Glomerular visceral epithelial cell (primary cell): ENCODE measurements around the gene TRAPPC2.
"Not testable (repeated sequence)": the region's sequence is repeated elsewhere in the genome, so short reads cannot be mapped to it uniquely, and the experiment has no call there.

ENCODE experiments used
- DNase-seq: peaks from one replicate; pipeline ENCODE4 v3.0.0-alpha.2; 2016; ENCODE audit errors: extremely low spot score

The TRAPPC2 gene

DNA sequence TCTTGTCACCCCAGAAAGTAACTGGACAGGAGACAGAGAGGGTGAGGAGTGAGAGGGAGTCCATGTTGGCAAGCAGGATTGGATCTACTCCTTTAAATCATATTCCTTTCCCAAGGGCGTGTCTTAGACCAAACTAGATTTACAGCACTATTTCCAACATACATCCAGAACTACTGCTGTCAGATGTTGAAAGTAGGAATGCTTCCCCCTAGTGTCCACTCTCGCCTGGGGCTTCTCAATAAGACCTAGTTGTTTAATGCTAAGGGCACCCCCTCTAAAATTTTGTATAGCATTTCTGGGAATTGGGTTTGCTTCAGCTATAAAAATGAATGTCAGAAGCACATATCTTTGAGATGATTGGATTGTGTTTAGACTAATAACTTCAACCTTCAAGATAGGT lies 13.4 kb upstream of the TRAPPC2 start:
- peak; percentile 39 for DNase-seq

DNA sequence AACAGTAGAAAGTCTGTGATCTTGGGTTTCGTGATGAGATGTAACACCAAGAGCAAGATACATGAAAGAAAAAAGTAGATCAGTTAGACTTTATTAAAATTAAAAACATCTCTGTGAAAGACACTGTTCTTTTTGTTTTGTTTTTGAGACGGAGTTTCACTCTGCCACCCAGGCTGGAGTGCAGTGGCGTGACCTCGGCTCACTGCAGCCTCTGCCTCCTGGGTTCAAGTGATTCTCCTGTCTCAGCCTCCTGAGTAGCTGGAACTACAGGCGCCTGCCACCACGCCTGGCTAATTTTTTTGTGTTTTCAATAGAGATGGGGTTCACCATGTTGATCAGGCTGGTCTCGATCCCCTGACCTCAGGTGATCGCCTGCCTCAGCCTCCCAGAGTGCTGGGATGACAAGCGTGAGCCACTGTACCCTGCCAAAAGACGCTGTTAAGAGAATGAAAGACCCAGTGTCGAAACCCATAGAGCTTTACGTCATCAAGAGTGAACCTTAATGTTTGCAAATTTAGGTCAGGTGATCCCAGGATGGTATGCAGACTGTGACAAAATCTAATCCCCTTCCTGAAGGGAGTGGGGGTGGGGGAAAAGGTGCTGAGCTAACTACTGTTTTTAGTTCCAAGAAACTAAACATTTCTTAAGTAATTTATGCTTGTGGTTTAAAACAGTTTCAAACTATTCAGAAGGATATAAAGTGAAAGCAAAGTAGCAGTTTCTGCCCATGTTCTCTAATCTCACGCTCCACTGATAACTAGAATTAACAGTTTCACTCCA lies 8.2 kb upstream of the TRAPPC2 start:
- no peak for DNase-seq

DNA sequence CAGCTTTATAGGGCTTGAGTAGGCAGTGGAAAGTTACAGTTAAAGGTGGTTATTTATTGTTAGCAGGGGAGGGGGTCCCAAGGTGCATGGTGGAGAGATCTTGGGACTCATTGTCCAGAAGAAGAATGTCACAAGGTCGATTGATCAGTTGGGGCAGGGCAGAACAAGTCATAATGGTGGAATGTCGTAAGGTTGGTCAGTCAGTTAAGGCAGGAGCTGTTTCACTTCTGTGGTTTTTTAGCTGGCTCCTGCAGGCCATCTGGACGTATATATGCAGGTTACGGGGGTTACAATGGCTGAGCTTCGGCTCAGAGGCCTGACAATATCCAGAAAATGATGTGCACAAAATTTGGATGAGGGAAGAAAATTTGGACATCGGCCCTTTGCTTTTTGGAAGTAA lies 7.3 kb upstream of the TRAPPC2 start:
- no peak for DNase-seq

DNA sequence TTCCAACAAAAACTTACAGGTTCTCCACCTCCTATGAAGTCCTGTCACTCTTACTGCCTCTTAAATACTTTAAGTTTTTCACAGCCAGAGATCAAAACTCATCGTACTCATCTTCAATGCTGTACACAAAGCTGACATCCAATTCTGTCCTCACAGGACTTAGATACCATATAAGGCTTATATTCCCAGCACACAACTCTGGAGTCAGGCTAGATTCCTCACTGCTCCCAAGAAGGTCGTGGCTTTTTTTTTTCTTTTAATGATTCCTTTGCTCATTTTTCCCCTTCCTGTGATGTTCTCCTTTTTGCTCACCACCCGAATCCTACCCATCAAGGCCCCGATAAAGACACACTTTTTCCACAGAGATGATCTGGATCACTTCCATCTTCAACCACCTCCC lies 914 bp downstream of the TRAPPC2 start:
- no peak for DNase-seq

DNA sequence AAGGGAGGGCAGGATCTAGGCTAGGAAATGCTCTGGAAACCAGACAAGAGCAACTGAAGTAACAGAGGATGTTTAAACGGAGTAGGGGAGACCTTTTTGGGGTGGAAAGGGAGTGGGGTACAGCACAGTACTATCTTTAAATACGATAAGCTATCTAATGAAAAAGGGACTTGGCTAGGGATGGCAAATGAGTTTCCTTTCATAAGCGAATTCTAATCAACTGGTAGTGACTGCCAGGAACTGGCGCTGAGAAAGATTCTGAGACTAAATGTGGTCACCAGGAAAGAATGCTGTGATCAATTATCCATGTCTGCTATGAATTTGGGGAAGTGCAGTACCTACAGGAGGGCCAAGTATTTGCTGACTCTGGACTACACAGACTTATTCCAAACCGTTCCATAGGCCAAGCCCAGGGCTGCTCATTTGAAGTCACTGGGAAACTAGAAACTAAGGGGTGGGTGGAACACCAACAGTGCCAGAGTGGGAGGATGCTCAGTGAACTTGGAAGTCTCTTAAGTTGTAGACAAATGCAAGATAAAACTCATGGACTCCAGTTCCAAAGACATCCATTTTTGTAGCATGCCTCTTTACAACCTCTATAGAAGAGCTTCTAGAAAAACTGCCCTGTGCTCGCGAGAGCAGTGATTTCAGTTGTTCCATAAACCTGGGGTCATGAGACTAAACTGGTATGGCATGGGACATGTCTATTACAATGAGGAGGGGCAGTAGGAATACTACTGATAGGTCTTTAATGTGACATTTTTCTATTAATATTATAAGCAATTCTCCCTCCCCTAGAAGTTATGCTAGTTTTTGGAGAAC lies 2.0 kb downstream of the TRAPPC2 start:
- no peak for DNase-seq

DNA sequence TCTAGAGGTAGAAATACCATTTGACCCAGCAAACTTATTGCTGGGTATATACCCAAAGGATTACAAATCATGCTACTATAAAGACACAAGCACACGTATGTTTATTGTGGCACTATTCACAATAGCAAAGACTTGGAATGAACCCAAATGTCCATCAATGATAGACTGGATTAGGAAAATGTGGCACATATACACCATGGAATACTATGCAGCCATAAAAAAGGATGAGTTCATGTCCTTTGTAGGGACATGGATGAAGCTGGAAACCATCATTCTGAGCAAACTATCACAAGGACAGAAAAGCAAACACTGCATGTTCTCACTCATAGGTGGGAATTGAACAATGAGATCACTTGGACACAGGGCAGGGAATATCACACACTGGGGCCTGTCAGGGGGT lies 3.9 kb downstream of the TRAPPC2 start:
- DNase-seq, result not testable (repeated sequence)

DNA sequence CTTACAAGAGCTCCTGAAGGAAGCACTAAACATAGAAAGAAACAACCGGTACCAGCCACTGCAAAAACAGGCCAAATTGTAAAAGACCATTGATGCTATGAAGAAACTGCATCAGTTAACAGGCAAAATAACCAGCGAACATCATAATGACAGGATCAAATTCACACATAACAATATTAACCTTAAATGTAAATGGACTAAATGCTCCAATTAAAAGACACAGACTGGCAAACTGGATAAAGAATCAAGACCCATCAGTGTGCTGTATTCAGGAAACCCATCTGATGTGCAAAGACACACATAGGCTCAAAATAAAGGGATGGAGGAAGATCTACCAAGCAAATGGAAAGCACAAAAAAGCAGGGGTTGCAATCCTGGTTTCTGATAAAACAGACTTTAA lies 7.8 kb downstream of the TRAPPC2 start:
- not testable (repeated sequence) for DNase-seq

DNA sequence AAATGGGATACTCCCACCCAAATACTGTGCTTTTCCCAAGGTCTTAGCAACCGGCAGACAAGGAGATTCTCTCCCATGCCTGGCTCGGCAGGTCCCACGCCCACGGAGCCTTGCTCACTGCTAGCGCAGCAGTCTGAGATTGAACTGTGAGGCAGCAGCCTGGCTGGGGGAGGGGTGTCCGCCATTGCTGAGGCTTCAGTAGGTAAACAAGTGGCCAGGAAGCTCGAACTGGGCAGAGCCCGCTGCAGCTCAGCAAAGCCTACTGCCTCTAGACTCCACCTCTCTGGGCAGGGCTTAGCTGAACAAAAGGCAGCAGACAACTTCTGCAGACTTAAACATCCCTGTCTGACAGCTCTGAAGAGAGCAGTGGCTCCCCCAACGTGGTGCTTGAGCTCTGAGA lies 9.5 kb downstream of the TRAPPC2 start:
- DNase-seq, result not testable (repeated sequence)

DNA sequence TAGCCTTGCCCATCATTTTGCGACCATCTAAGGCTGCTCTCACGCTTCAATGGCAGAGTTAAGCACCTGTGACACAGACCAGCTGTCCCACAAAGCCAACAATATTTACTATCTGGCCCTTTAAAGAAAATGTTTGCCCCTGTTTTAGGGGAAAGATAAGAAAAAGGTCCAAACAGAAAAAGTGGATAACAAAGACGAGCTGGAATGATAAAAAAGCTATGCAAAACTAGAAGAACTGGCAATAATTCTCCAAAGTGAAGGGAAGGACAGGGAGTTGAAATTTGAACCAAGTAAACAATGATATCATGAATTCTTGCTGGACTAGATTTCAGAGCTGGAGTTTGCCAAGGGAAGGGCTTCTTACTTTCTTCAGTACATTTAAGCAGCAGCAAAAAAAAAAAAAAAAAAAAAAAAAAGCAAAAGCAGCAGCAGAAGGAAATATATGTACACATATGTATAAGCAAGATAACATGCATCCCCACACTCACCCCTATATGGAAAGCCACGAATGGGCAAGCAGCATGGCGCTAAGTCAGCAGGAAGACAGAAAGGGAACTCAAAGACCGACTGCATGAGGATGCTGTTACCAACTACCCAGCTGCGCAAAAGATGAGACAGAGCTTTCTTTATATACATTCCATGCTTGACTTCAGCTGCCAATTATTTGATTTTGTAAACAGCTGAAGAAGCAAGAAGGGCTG lies 12.5 kb downstream of the TRAPPC2 start:
- no peak for DNase-seq

DNA sequence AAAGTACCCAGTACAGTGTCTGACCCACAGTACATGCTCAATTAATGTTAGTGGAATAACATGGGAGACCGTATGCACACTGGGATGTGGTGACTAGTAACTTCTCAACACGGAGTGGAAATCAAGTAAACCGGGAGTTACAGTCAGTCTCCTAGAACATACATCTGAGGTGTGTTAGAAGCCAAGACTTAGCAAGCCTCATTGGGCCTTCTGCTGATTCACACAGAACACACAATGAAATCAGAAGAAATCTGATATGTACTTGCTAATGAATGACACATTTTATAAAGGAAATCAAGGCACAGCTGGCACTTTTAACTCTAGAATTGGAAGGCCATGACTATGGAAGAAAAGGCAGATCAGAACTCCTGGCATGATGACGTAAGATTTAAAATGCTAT lies 13.0 kb downstream of the TRAPPC2 start:
- DNase-seq, result no peak

DNA sequence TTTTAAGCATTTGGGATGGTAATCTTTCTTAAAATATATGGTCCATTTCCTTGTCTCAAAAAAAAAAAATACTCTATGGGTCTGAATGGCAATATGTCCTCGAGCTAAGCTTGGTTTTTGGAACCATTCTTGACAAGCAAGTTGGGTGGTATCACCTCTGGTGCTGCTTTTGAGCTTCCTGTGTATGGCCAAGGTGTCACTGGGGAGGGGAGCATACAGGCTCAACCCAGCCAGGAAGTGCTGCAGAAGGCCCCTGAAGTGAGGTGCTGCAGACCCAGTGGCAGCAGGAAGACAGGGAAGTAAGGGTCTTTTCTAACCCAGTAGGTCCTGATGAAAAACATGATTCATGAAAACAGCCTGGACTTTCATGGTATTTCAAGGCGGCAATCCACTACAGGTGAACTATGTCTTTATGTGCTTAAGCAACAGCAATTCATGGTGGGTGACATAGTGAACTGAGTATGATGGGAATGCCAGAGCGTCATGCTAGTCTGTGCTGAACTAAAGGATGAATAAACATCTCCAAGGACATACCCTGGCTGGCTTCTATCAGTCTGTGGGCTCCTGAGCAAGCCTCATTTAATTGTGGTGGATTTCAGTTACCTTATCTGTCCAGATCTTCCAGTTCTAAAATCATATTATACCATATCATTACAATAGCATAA lies 15.1 kb downstream of the TRAPPC2 start:
- no peak for DNase-seq

DNA sequence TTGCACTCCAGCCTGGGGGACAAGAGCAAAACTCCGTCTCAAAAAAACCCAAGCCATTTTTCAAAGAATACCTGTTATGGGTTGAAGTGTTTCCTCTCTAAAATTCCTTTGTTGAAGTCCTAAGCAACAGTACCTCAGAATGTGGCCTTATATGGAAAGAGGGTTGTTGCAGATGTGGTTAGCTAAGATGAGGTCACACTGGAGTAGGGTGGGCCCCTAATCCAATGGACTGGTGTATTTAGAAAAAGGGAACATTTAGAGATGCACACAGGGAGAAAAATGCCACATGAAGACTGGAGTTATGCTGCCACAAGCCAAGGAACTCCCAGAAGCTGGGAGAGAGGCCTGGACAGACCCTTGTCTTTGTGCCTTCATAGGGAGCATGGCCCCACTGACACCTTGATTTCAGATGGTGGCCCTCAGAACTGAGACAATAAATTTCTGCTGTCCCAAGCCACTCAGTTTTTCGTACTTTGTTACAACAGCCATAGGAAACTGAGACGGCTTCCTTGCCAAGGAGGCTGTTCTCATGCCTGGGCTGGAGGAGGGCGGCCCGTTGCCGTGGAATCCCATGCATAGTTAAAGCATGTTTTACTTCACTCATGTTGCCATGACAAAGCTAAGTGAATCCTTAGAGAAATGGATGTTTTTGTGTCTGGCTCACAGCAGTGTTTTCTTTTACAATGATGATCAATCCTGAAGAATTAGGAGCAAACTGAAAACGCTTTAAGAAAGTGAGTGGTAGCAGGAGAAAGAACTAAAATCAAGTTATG lies 16.5 kb downstream of the TRAPPC2 start:
- DNase-seq, result peak; percentile 25

DNA sequence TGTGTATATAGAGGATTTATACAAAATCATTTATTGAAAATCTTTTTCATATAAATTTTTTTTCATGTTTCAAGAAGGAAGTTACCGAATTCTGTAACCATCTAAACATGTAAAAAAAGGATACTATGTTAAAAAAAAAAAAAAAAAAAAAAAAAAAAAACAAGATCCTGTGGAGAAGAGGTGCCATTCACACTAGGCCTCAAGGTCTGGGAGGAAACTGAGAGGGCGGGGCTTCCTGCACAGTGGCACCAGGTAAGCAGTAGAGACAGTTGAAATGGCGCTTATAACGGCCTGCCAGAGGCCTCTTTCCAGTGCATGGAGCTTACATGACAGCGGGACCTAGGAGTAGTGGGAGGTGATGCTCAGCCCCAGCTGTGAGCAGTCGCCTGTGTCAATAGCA lies 17.5 kb downstream of the TRAPPC2 start:
- no peak for DNase-seq

DNA sequence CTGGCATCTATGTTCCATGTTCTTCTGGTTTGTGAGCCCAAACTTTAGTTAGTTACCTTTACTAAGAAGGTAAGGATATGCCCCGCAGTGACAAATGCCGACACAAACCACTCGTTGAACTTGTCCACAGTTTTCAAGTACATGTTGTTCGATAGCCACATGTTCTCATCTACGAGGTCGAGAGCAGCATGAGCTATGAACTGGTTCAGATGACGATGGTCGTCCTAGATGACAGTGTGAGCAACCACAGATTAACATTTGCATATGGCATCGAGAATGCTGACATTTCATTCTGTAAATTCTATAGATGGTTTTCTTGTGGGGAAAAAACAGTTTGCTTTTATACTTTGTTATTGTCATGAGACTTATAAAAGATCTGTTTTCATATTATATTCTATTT lies 18.0 kb downstream of the TRAPPC2 start:
- no peak for DNase-seq

DNA sequence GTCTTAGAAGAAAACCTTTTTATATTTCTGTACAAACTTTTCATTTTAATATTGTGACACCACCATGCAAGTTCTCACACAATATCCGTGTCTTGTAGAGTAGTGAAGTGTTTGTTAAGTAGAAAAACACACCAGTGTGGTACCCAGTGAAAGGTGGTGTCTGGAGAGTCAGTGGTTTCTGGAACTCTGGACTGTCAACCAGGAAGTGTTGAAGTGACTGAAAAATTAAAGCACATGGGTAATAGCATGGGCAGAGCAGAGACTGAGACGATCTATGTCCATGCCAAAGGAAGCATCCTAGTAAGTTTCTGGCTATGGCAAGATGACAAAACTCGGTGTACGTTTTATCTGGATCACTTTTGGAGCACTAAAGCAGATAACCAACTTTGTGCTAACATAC lies 23.3 kb downstream of the TRAPPC2 start:
- no peak for DNase-seq

DNA sequence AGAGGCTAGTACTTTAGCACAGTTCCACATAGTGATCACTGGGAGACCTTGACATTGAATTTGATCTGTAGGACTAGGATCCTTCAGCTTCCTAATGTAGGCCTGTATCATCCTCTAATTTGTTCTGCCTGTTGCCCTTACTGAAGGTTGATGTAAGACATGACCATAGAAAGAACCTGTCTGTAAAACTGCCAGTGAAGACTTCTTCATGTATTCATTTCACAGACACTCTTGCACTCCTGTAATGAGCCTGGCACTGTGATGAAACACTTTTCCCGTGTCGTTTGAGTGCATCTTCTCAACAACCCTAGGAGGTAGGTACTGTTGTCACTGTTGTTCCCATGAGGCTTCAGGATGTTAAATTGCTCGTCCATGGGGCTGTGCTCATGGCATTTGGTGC lies 30.8 kb downstream of the TRAPPC2 start:
- DNase-seq, result no peak

DNA sequence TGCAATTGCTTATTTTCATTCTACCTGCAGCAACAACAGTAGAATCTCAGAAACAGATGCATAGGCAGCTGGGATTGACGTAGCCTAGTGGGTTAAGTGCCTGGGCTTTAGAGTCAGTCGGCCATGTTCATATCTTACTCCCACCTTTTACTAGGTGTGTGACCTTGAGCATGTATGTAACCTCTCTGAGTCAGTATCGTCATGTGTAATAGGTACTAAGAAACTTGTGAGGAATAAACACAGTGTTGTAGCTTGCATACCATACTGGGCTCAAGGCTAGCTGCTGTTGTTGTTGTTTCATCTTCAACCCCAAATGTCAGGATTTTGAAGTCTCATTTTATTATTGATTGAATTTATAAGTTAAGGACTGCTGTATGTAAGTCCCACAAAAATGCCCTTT lies 31.3 kb downstream of the TRAPPC2 start:
- DNase-seq, result no peak

DNA sequence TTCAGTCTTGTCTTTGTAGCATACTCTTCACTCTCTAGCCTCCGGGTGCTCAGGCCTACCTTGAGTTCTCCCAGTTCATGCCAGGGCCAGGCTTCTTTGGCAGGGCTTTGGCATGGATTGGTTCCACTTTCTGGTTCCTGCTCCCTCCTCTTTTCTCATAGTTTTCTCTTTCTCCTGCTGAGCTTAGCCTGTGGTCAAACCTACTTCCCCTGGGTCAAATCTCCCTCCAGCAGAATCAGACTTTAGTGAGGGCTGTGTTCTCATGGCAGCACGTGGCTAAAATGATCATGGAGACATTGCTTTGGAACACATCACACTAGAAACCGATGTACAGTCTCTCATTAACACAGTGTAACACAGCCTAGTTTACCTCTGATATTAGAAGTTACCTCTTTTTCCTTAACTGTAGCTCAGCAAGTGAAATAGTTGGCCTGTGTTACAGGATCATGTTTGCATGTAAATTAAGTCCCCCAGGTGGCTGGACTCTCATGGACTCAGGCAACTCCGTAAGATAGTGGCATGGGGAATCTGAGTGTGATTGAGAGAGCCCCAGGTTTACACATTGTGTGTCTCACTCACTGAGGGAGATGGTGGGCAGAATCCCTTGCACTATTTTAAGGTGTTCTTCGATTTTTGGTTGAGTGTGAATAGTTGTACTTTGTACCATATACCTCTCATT lies 32.2 kb downstream of the TRAPPC2 start:
- no peak for DNase-seq

DNA sequence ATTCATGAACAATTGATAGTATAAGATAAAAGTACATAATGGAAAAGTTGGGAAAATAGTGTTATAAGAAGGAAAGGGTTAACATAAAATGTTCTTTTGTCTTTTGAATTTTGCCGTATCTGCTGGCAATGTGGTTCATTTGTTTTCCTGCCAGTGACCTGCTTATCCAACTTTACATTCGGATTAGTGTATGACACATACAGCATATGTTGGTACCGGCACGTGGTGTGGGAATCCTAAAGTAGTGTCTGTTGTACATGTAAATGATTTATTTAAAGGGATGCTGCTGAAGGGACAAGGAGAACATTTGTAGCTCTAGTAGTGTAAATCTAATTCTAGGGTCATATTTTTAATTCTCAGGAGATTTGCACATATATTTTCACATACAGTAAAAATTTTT lies 34.0 kb downstream of the TRAPPC2 start:
- no peak for DNase-seq

DNA sequence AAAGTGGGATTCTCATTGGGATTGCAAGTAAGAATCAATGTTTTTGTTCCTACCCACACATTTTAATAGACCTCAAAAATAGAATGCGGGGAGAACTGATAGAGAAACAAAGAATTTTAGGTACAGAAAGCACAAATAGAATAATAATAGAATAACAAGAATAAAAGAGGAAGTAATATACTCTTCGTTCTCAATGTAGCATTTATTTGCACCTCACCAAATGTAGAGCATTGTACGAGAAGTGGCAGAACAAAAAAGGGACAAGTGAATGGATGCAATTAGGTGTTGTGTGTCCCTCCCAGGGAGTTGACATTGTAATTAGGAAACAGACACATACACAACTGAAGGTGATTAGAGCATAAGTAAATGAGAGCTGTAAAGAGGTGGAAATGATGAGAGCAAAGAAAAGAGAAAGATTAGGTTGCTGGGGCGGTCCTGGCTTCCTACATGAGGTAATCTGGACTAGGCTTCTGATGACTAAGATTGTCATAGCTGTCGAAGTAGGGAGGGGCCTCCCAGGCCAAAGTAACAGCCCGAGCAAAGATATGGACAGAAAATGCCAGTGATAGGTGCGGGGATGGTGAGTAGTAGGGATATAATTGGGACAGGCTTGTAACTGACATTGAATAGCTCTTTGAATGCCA lies 35.1 kb downstream of the TRAPPC2 start:
- DNase-seq, result no peak
